HG02642 (cell line): ENCODE data around the gene IGFN1.

Experiments
- ATAC-seq: cut with Tn5 transposase; IDR thresholded peaks from one replicate; pipeline ENCODE4 v1.9.1; 2021; ENCODE audit warnings: mild to moderate bottlenecking; ENCODE audit not compliant: unreplicated experiment, poor library complexity

The IGFN1 gene

GRCh38 chr1:201183753-201184152, 6.9 kb upstream of the IGFN1 start:
- ATAC-seq: no peak

GRCh38 chr1:201184307-201185122, 6.1 kb upstream of the IGFN1 start:
- no peak for ATAC-seq

GRCh38 chr1:201185123-201185453, 5.5 kb upstream of the IGFN1 start:
- no peak for ATAC-seq

- no peak for ATAC-seq
These were observed 5.0 kb upstream of the IGFN1 start for GRCh38 chr1:201185527-201186128.

GRCh38 chr1:201186192-201186591, 4.4 kb upstream of the IGFN1 start:
- no peak for ATAC-seq

GRCh38 chr1:201189085-201189484, 1.5 kb upstream of the IGFN1 start:
- no peak for ATAC-seq

- ATAC-seq: no peak
These were observed 619 bp upstream of the IGFN1 start for GRCh38 chr1:201190005-201190404.

- ATAC-seq: no peak
These were observed 1.1 kb downstream of the IGFN1 start for GRCh38 chr1:201191653-201192260.

GRCh38 chr1:201192261-201192788, 1.7 kb downstream of the IGFN1 start:
- ATAC-seq: no peak

- no peak for ATAC-seq
These were observed 3.4 kb downstream of the IGFN1 start for GRCh38 chr1:201194046-201194445.

- ATAC-seq: no peak
These were observed 8.0 kb downstream of the IGFN1 start for GRCh38 chr1:201198598-201198997.

GRCh38 chr1:201205036-201205435, 14.4 kb downstream of the IGFN1 start:
- ATAC-seq: no peak

GRCh38 chr1:201206176-201206575, 15.6 kb downstream of the IGFN1 start:
- ATAC-seq: no peak

GRCh38 chr1:201207046-201207445, 16.4 kb downstream of the IGFN1 start:
- no peak for ATAC-seq

- ATAC-seq: no peak
These were observed 17.6 kb downstream of the IGFN1 start for GRCh38 chr1:201208236-201208635.

- no peak for ATAC-seq
These were observed 21.4 kb downstream of the IGFN1 start for GRCh38 chr1:201212056-201212455.

- ATAC-seq: no peak
These were observed 21.9 kb downstream of the IGFN1 start for GRCh38 chr1:201212461-201213055.

GRCh38 chr1:201213106-201213770, 22.6 kb downstream of the IGFN1 start:
- no peak for ATAC-seq

- no peak for ATAC-seq
These were observed 23.3 kb downstream of the IGFN1 start for GRCh38 chr1:201213926-201214325.

GRCh38 chr1:201214461-201214860, 23.8 kb downstream of the IGFN1 start:
- ATAC-seq: no peak

GRCh38 chr1:201214886-201215285, 24.3 kb downstream of the IGFN1 start:
- no peak for ATAC-seq
